ENCODE results near the gene SCNN1A. TPM values are rescaled to one million over a fixed set of nuclear protein-coding genes. Genes with fewer than 3 reads are reported as not detected.
A peak's percentile ranks its signal among the peaks of the same experiment; 100 is the strongest.

SCNN1A gene
- total RNA-seq = 14.3 TPM

DNA sequence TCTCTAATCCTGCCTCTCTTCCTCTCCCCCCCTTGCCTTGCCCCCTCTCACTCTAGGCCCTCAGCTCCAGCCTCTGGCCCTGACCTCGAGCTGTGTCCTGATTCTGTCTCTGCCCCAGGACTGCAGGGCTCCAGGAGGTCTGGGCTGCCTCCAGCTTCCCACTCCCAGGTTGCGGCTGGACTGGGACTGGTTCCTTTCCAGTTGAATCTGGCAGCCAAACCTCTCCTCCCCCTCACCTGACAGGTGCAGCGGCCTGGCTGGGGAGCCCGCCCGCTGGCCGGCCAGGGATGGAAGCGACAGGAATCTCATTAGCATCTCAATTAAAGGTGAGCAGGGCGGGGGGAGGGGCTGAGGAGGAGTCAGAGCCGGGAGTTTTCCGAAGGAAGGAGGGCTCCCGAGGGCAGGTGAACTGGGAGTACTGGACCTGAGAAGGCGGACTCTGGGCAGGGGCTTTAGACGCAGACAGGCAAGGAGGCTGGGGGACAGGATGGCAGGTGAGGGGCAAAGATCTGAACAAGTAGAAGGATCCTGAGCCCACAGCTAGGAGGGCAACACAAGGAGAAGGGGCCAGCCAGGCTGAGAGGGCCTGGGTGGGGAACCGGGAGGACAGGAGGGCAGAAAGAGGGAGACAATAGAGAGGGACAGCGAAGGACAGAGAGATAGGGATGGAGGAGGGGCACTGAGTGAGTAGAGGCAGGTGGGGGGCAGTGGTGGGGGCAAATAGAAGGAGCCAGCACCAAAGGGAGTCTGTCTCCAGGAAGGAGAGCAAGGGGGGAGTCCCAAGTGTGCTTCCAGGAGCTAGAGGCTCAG lies at the start of gene SCNN1A:
TSS of gene SCNN1A (minus strand) at position 295 of the 810 bp plus-strand sequence. CDS start 780 bp downstream, outside the sequence.
- intact Hi-C loops (cut with DNase I) = no loop called here
- H3K4me1 ChIP-seq = peaks cover 0 to 27% of the 10 kb centered on the region in 2 donors
- DNase-seq (ENCODE audit: low spot score in 2 of 2) = peak in 1 of 2 donors; percentile 60

GRCh38 chr12:6424866-6425265 lies 49.5 kb upstream of the SCNN1A start:
- no peak overlapping the region for H3K4me3 ChIP-seq
- no peaks in the 10 kb centered on the region for H3K27me3 ChIP-seq
- intact Hi-C loops (cut with DNase I) = loop anchor here (2.0 to 5.0 kb wide), 2 partner anchors 28 to 127 kb away; partner anchors contain the start of gene TAPBPL
- H3K4me1 ChIP-seq = peaks cover 0 to 5% of the 10 kb centered on the region in 2 donors
- H3K36me3 ChIP-seq = no peaks in the 10 kb centered on the region
- no peak for TF ChIP-seq CTCF (IDR thresholded peaks at IDR 0.05)
- H3K9me3 ChIP-seq = no peaks in the 10 kb centered on the region
- no peak for DNase-seq (ENCODE audit: low spot score in 2 of 2)
- no peak overlapping the region for H3K27ac ChIP-seq

More for the DNA sequence above, at the start of gene SCNN1A:
- no peaks in the 10 kb centered on the region for H3K9me3 ChIP-seq
- no peaks in the 10 kb centered on the region for H3K36me3 ChIP-seq
- no peak within 1 kb of the TSS for H3K4me3 ChIP-seq
- H3K27me3 ChIP-seq = no peaks in the 10 kb centered on the region
- peak within 1 kb of the TSS; percentile 45 to 53 for H3K27ac ChIP-seq
- no peak for TF ChIP-seq CTCF (IDR thresholded peaks at IDR 0.05)

DNA sequence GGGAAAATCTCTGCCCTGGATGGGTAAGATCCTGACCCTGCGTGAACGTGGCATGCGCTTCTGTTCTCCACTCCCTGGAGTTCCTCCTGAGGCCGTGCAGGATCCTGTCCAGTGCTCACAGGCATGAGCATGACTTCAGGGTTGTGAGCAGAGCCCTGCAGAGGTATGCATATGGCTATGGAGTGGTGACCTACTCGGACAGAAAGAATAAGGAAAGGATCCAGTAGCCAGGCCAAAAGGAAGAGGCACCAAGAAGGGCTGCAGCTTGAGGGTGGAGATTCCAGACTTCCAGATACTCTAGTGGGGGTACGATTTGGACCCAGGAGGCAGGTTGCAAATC lies 48.6 kb upstream of the SCNN1A start:
- peaks cover 0 to 4% of the 10 kb centered on the region in 2 donors for H3K4me1 ChIP-seq
- no peak overlapping the region for H3K27ac ChIP-seq
- no peaks in the 10 kb centered on the region for H3K36me3 ChIP-seq
- H3K4me3 ChIP-seq = no peak overlapping the region
- TF ChIP-seq CTCF (IDR thresholded peaks at IDR 0.05) = no peak
- no peak for DNase-seq (ENCODE audit: low spot score in 2 of 2)
- no peaks in the 10 kb centered on the region for H3K27me3 ChIP-seq
- no peaks in the 10 kb centered on the region for H3K9me3 ChIP-seq
- intact Hi-C loops (cut with DNase I) = loop anchor here (2.0 to 5.0 kb wide), 2 partner anchors 29 to 128 kb away; partner anchors contain the start of gene TAPBPL

DNA sequence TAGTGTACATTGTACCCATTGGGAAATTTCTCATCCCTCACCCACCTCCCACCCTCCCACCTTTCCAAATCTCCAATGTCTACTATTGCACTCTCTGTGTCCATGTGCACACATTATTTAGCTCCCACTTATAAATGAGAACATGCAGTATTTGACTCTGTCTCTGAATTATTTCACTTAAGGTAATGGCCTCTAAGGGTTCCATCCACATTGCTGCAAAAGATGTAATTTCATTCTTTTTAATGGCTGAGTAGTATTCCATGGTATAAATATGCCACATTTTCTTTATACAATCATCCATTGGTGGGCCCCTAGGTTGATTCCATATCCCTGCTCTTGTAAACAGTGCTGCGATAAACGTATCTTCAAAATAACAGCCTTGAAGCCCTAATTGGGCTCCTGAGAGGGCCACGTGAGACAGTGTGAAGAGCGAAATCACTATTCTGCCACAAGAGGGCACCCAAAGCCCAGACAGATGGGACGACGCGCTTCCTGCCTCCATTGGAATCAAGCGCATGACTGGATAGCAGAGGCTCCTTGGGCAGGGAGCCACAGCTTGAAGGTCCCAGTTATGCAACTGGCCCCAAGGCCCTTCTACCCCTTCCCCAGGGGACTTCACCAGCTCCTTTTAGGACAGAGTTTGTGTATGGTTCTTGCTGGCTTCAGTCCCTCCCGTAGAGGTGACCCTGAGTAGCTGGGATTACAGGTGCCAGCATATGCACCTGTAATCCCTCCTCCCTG lies 48.1 kb upstream of the SCNN1A start:
- peak; percentile 46 to 92 for DNase-seq (ENCODE audit: low spot score in 2 of 2)
- Histone ChIP-seq H3K36me3 (no peaks in the 10 kb centered on the region), H3K4me1 (peaks cover 0 to 4% of the 10 kb centered on the region in 2 donors), H3K27me3 (no peaks in the 10 kb centered on the region), H3K27ac (no peak overlapping the region), H3K4me3 (no peak overlapping the region), H3K9me3 (no peaks in the 10 kb centered on the region)
- intact Hi-C loops (cut with DNase I) = loop anchor here (1.0 to 5.0 kb wide), 6 partner anchors 29 to 129 kb away; partner anchors contain the start of genes GAPDH and TAPBPL
- peak; percentile 85 to 92 (median 90) for TF ChIP-seq CTCF (IDR thresholded peaks at IDR 0.05)

- no peaks in the 10 kb centered on the region for H3K36me3 ChIP-seq
- H3K27me3 ChIP-seq = no peaks in the 10 kb centered on the region
- TF ChIP-seq CTCF (IDR thresholded peaks at IDR 0.05) = no peak
- no peak overlapping the region for H3K4me3 ChIP-seq
- H3K9me3 ChIP-seq = no peaks in the 10 kb centered on the region
- DNase-seq (ENCODE audit: low spot score in 2 of 2) = no peak
- intact Hi-C loops (cut with DNase I) = loop anchor here (5.0 kb wide), 1 partner anchor 132 kb away; no protein-coding TSS in a partner anchor
- H3K27ac ChIP-seq = no peak overlapping the region
- H3K4me1 ChIP-seq = peaks cover 0 to 4% of the 10 kb centered on the region in 2 donors
Measured at GRCh38 chr12:6420364-6420763, 45.0 kb upstream of the SCNN1A start.
